ENCODE results near the gene MED8. TPM values are rescaled to one million over a fixed set of nuclear protein-coding genes. Genes with fewer than 3 reads are reported as not detected.

Gene MED8
- total RNA-seq, 1 donor from 2014 or later, result 18.0 TPM

DNA sequence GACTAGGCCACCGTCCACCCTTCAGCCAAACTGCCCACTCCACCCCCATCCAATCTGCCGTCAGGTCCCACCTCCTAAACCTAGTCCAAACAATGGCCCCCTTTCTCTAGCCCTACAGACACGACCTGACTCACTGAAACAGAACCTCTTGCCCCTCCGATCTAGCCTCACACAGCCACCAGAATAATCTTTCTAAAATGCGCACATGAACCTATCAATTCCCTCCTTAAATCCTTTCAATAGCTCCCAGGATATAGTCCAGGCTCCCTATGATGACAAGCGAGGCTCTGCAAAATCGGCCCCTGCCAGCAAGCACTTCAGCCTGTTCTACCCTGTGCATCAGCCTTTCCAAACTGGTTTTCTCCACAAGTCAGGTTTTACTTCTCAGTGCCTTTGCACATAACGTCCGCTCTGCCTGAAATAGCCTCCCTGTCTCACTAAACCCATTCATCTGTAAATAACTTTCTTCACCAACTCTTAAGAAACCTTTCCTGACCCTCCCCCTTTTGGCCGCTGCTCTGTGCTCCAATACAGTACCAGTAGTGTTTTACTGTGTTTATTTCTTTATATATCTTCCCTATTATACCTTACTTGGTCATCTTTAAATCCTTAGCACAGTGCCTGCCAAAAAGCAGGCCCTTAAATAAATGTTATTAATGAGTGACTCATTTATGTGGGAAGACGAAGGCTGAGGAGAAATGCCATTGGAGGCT is 39.9 kb downstream of the MED8 start:
- peak; percentile 37 for ATAC-seq
- DNase-seq (ENCODE audit: missing footprints), result no peak
- intact Hi-C loops (cut with DNase I), result loop anchor here (2.0 to 10.0 kb wide), 2 partner anchors 111 to 405 kb away; no protein-coding TSS in a partner anchor

- intact Hi-C loops (cut with DNase I), result loop anchor here (2.0 to 10.0 kb wide), 2 partner anchors 110 to 404 kb away; no protein-coding TSS in a partner anchor
Measured at GRCh38 chr1:43348809-43349593, 40.6 kb downstream of the MED8 start.

DNA sequence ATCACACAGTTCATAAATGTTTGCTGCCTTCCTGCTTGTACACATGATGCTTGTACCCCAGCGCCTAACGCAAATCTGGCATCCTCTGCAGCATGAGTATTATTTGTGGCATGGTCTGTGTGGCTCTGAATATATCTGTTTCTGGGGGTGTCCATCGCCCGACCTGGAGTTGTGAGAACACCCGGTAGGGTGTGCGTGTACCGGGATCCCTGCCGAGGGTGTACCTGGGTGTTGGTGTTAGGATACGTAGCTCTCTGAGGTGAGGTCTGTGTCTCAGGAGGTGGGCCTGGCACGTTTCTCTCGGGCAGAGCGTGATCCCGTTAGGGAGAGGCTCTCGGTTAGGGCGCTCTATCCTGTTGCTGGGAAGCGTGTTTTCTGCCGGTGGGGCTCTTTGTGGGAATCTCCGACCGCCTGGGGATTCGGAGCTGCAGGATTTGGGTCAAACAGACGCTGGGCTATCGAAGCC is 41.2 kb downstream of the MED8 start:
- DNase-seq (ENCODE audit: missing footprints) (no peak), ATAC-seq (no peak)
- intact Hi-C loops (cut with DNase I), result loop anchor here (2.0 to 10.0 kb wide), 2 partner anchors 110 to 404 kb away; no protein-coding TSS in a partner anchor

More at GRCh38 chr1:43348809-43349593, 40.6 kb downstream of the MED8 start:
- ATAC-seq (peak; percentile 92), DNase-seq (ENCODE audit: missing footprints) (peak; percentile 91)

GRCh38 chr1:43346636-43347035 is 43.0 kb downstream of the MED8 start:
- intact Hi-C loops (cut with DNase I), result loop anchor here (10.0 kb wide), 1 partner anchor 402 kb away; no protein-coding TSS in a partner anchor
- no peak for ATAC-seq
- DNase-seq (ENCODE audit: missing footprints), result no peak

GRCh38 chr1:43345120-43345519 is 44.5 kb downstream of the MED8 start:
- ATAC-seq, result peak; percentile 33
- no peak for DNase-seq (ENCODE audit: missing footprints)
- intact Hi-C loops (cut with DNase I), result loop anchor here (10.0 kb wide), 1 partner anchor 400 kb away; no protein-coding TSS in a partner anchor

GRCh38 chr1:43344267-43344850 is 45.2 kb downstream of the MED8 start:
- ATAC-seq (peak; percentile 66), DNase-seq (ENCODE audit: missing footprints) (no peak)

DNA sequence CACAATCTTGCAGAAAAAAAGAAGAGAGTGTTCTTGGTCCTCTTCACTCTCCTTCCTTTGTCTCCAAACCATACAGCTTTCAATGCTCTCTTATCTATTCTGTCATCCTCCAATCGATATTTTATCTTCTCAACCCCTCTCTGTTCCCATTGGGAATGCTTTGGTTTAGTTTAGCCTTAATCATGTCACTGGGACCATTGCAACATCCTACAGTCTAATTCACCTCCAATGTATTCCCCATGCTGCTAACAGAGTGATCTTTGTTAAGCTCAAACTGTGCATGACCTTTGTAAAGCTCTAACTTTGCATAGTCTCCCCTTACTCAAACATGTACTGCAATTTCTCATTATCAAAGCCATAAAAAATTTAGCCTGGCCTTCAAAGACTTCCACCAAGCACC is 49.0 kb downstream of the MED8 start:
- intact Hi-C loops (cut with DNase I), result loop anchor here (5.0 to 10.0 kb wide), 2 partner anchors 83 to 396 kb away; no protein-coding TSS in a partner anchor
- DNase-seq (ENCODE audit: missing footprints), result no peak

More at GRCh38 chr1:43344267-43344850, 45.2 kb downstream of the MED8 start:
- intact Hi-C loops (cut with DNase I), result loop anchor here (5.0 to 10.0 kb wide), 2 partner anchors 87 to 400 kb away; no protein-coding TSS in a partner anchor

DNA sequence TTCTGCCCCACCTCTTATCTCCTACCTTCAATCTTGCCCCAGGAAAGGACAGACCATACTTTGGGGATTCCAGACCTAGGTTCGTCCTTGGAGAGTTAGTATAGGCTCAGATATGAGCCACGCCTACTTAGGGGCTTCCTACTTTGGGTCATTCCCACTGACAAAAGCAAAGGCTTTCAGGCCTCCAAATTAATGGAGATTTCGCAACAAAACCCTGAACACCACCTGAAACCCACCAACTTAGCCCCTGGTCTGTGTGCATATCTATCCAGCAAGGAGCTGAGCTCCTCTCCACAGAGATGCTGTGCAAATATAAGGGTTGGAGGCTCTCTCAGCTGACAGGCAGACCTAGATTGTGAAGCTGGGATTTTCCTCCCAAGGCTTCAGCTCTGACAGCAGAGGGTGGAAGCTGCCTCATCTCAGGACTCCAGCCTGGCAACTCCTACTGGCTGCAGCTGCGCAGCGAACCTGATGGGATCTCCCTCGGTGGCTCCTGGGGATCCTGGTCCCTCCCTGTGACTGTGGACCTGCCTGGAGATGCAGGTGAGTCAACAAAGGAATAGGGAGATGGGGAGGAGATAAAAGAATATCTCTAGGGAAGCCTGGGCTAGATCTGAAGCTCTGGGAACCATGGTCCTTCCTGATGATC is 49.9 kb downstream of the MED8 start:
- ATAC-seq (no peak), DNase-seq (ENCODE audit: missing footprints) (no peak)
- intact Hi-C loops (cut with DNase I), result loop anchor here (5.0 to 10.0 kb wide), 2 partner anchors 82 to 395 kb away; no protein-coding TSS in a partner anchor

More for the DNA sequence above, 49.0 kb downstream of the MED8 start:
- no peak for ATAC-seq

DNA sequence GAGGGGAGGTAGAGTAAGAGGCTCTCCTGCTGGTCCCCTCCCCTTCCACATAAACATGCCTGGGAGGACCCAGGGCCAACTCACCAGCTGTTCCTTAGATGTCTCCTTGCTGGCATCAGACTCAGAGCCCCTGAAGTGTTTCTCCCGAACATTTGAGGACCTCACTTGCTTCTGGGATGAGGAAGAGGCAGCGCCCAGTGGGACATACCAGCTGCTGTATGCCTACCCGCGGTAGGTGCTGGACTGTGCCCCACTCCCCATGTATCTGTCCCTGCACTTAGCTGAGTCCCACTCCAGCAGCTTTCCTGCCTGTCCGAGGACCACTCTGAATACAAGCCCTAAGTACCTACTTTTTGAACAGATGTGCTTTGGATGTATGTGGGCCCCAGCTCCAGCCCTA is 51.6 kb downstream of the MED8 start:
- intact Hi-C loops (cut with DNase I), result no loop called here
- DNase-seq (ENCODE audit: missing footprints), result no peak
- no peak for ATAC-seq

- DNase-seq (ENCODE audit: missing footprints), result no peak
- no peak for ATAC-seq
- intact Hi-C loops (cut with DNase I), result no loop called here
Measured at GRCh38 chr1:43337588-43337987, 52.0 kb downstream of the MED8 start, which contains the start of gene MPL. Gene MPL (plus strand): TSS chr1:43337818. CDS start chr1:43337849, 31 bp downstream.

GRCh38 chr1:43334453-43335205 is 55.0 kb downstream of the MED8 start:
- ATAC-seq, result no peak
- intact Hi-C loops (cut with DNase I), result no loop called here
- DNase-seq (ENCODE audit: missing footprints), result no peak

Small RNA genes within 50 kb of the gene (microRNA-seq; reads per million reads assigned to microRNA genes)
- not detected for gene MIR6734

Other genes starting within 250 kb of the MED8 start
- 26.8 TPM for gene EBNA1BP2, start 217.5 kb downstream of the MED8 start, total RNA-seq
- not detected for gene CFAP57, start 217.5 kb downstream of the MED8 start, total RNA-seq
- not detected for gene TMEM125, start 119.8 kb downstream of the MED8 start, total RNA-seq
- gene C1orf210, start 104.2 kb downstream of the MED8 start, total RNA-seq, result not detected
- gene TIE1, start 88.8 kb downstream of the MED8 start, total RNA-seq, result 22.2 TPM
- gene MPL, start 52.0 kb downstream of the MED8 start, total RNA-seq, result 0.73 TPM
- 1.6 TPM for gene CDC20, start 30.8 kb downstream of the MED8 start, total RNA-seq
- 34.4 TPM for gene ELOVL1, start 21.8 kb downstream of the MED8 start, total RNA-seq
- gene SZT2, start 99 bp upstream of the MED8 start, total RNA-seq, result 22.5 TPM
- gene HYI, start 64.1 kb upstream of the MED8 start, total RNA-seq, result 20.2 TPM
- gene PTPRF, start 141.1 kb upstream of the MED8 start, total RNA-seq, result 7.7 TPM